ENCODE measurements around the gene ADGRG6.

DNA sequence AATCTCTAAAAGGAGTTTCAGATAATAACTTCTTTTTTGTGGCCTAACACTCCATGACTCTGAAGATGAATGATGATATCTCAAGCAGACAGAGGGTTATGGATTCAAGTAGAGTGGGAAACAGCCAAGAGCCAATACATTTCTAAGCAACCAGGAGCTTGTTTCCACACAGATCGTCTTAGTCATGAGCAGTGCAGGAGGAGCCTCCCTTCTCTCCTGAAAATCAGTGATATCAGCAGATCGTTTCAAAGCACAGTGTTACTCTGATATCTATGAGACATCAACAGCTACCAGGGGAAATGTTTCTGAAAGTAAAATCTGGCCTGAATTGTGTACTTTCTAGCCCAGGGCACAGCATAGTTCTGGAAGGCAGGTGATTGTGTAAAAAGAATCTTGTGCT lies 11.5 kb downstream of the ADGRG6 start:
- TF ChIP-seq, protein P1, sequence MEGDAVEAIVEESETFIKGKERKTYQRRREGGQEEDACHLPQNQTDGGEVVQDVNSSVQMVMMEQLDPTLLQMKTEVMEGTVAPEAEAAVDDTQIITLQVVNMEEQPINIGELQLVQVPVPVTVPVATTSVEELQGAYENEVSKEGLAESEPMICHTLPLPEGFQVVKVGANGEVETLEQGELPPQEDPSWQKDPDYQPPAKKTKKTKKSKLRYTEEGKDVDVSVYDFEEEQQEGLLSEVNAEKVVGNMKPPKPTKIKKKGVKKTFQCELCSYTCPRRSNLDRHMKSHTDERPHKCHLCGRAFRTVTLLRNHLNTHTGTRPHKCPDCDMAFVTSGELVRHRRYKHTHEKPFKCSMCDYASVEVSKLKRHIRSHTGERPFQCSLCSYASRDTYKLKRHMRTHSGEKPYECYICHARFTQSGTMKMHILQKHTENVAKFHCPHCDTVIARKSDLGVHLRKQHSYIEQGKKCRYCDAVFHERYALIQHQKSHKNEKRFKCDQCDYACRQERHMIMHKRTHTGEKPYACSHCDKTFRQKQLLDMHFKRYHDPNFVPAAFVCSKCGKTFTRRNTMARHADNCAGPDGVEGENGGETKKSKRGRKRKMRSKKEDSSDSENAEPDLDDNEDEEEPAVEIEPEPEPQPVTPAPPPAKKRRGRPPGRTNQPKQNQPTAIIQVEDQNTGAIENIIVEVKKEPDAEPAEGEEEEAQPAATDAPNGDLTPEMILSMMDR (IDR thresholded peaks at IDR 0.05; ENCODE audit: low read length), result no peak
- TF ChIP-seq EZH2 (IDR thresholded peaks at IDR 0.05; ENCODE audit: borderline replicate concordance, low read length), result no peak

Data from OCI-LY1 (cell line).